Measurements from ENCODE around the gene DOCK4.

GRCh38 chr7:112023282-112023681 is 182.9 kb downstream of the DOCK4 start:
- TF ChIP-seq CTCF (IDR thresholded peaks at IDR 0.05; ENCODE audit: insufficient read depth, low read length) (no peak), POLR2AphosphoS5 (IDR thresholded peaks at IDR 0.05; ENCODE audit: low read depth) (no peak), GABPA (IDR thresholded peaks at IDR 0.05; ENCODE audit: low read depth) (no peak), SPI1 (IDR thresholded peaks at IDR 0.05; ENCODE audit: borderline replicate concordance, low read depth) (no peak)
